Measurements from ENCODE around the gene ABR. TPM values are rescaled to one million over a fixed set of nuclear protein-coding genes. Genes with fewer than 3 reads are reported as not detected.
A peak's percentile ranks its signal among the peaks of the same experiment; 100 is the strongest.
"Not testable (repeated sequence)": the region's sequence is repeated elsewhere in the genome, so short reads cannot be mapped to it uniquely, and the experiment has no call there.

The ABR gene
- total and polyA plus RNA-seq, 10 donors, result 18.5 to 183 (median 121) TPM

DNA sequence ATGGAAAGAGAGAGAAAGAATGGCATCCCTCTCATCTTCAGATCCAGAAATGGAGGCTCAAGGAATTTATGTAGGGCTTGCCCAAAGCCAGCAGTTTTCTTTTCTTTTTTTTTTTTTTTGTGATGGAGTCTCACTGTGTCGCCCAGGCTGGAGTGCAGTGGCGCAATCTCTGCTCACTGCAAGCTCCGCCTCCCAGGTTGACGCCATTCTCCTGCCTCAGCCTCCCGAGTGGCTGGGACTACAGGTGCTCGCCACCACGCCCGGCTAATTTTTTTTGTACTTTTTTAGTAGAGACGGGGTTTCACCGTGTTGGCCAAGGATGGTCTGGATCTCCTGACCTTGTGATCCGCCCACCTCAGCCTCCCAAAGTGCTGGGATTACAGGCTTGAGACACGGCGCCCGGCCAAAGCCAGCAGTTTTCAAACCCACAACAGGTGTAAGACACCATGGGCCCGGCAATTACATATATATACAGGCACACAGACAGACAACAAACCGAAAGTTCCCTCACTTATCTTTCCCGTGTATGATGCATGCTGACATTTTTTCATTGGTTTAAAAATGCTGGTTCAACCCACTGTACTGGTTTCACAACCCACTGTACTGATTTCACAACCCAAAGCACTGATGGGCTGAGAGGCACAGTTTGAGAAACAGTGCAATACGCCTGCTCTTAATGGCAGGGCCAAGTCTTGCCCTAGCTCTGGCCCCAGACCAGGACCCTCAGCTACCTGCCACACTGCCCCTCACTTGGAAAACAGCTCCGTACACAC is 81.6 kb downstream of the ABR start:
- peaks cover 0 to 89% (median 21%) of the 10 kb centered on the region in 6 donors for H3K36me3 ChIP-seq
- WGBS, 5 donors, result 65 to 82% (median 68%) methylated on average over 18 to 19 of the region's 19 CpGs
- peak in 1 of 3 donors; percentile 63 for TF ChIP-seq POLR2AphosphoS5 (IDR thresholded peaks at IDR 0.05)
- intact Hi-C loops (cut with DNase I; ENCODE audit: low total_unique reads); DNase-seq; H3K27me3 ChIP-seq (replicated peaks in 1 of 7); H3K9me3 ChIP-seq: not testable (repeated sequence)
- H3K4me1 ChIP-seq, result peaks cover 0 to 58% (median 17%) of the 10 kb centered on the region in 6 donors
- H3K27ac ChIP-seq, result peak overlapping the region in 7 of 8 donors; percentile 53 to 95 (median 89)
- H3K4me3 ChIP-seq, result peak overlapping the region in 1 of 8 donors; percentile 46

DNA sequence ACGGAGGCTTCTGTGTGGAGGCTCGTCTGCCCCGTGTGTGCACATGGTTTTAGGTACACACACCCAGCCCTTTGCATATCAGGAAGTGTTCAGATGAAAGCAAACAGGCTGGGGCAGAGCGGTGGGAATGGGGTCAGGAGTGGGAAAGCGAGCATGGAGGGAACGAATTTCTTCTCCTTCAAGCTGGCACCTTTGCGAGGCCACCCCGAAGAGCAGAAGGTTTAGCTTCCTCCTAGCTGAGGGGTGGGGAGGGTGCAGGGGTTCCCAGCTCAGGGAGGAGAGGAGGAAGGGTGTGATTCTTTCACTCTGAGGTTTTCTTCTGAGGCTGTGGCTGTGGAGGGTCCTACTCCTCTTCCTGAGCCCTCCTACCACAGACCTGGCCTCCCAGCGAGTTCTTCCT is 83.6 kb downstream of the ABR start:
- Histone ChIP-seq H3K27me3 (replicated peaks in 1 of 7) (no peaks in the 10 kb centered on the region), H3K9me3 (no peaks in the 10 kb centered on the region), H3K36me3 (peaks cover 0 to 89% (median 33%) of the 10 kb centered on the region in 6 donors), H3K4me1 (peaks cover 0 to 67% (median 17%) of the 10 kb centered on the region in 6 donors), H3K27ac (peak overlapping the region; percentile 57 to 95 (median 86)), H3K4me3 (peak overlapping the region in 1 of 8 donors; percentile 51)
- intact Hi-C loops (cut with DNase I; ENCODE audit: low total_unique reads), result no loop called here
- peak; percentile 77 for DNase-seq
- TF ChIP-seq POLR2A (IDR thresholded peaks at IDR 0.05) (no peak), POLR2AphosphoS5 (IDR thresholded peaks at IDR 0.05) (no peak)
- TF ChIP-seq, protein P1, sequence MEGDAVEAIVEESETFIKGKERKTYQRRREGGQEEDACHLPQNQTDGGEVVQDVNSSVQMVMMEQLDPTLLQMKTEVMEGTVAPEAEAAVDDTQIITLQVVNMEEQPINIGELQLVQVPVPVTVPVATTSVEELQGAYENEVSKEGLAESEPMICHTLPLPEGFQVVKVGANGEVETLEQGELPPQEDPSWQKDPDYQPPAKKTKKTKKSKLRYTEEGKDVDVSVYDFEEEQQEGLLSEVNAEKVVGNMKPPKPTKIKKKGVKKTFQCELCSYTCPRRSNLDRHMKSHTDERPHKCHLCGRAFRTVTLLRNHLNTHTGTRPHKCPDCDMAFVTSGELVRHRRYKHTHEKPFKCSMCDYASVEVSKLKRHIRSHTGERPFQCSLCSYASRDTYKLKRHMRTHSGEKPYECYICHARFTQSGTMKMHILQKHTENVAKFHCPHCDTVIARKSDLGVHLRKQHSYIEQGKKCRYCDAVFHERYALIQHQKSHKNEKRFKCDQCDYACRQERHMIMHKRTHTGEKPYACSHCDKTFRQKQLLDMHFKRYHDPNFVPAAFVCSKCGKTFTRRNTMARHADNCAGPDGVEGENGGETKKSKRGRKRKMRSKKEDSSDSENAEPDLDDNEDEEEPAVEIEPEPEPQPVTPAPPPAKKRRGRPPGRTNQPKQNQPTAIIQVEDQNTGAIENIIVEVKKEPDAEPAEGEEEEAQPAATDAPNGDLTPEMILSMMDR (IDR thresholded peaks at IDR 0.05 in 8 of 11, conservative IDR thresholded peaks at IDR 0.05 in 3 of 11), result no peak
- WGBS, 5 donors, result 31 to 45% (median 39%) methylated on average over 9 of the region's 9 CpGs

DNA sequence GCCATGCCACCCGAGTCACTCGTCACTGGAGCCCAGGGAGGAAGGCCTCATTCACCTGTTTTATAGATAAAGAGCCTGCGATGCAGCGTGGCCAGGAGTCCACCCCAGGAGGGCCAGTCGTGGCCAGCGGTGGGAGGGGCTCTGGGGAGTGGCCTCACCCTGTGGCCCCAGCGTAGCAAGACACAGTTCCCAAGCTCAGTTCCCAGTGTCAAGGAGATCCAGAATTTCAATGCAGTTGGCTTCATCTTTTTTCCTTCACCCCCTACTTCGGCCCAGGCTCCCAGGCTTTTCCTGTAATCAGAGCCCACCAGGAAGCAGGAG is 84.0 kb downstream of the ABR start:
- H3K4me1 ChIP-seq, result peaks cover 0 to 71% (median 18%) of the 10 kb centered on the region in 6 donors
- DNase-seq, result no peak
- no peaks in the 10 kb centered on the region for H3K9me3 ChIP-seq
- peak overlapping the region in 1 of 8 donors; percentile 51 for H3K4me3 ChIP-seq
- WGBS, 5 donors, result 45 to 75% (median 60%) methylated on average over 3 to 8 of the region's 8 CpGs
- H3K36me3 ChIP-seq, result peaks cover 0 to 90% (median 37%) of the 10 kb centered on the region in 6 donors
- H3K27me3 ChIP-seq (replicated peaks in 1 of 7), result no peaks in the 10 kb centered on the region
- intact Hi-C loops (cut with DNase I; ENCODE audit: low total_unique reads), result no loop called here
- TF ChIP-seq POLR2AphosphoS5 (IDR thresholded peaks at IDR 0.05), result peak in 1 of 3 donors; percentile 21
- TF ChIP-seq, protein P1 (IDR thresholded peaks at IDR 0.05 in 8 of 11, conservative IDR thresholded peaks at IDR 0.05 in 3 of 11), result no peak
- H3K27ac ChIP-seq, result peak overlapping the region; percentile 57 to 95 (median 86)

DNA sequence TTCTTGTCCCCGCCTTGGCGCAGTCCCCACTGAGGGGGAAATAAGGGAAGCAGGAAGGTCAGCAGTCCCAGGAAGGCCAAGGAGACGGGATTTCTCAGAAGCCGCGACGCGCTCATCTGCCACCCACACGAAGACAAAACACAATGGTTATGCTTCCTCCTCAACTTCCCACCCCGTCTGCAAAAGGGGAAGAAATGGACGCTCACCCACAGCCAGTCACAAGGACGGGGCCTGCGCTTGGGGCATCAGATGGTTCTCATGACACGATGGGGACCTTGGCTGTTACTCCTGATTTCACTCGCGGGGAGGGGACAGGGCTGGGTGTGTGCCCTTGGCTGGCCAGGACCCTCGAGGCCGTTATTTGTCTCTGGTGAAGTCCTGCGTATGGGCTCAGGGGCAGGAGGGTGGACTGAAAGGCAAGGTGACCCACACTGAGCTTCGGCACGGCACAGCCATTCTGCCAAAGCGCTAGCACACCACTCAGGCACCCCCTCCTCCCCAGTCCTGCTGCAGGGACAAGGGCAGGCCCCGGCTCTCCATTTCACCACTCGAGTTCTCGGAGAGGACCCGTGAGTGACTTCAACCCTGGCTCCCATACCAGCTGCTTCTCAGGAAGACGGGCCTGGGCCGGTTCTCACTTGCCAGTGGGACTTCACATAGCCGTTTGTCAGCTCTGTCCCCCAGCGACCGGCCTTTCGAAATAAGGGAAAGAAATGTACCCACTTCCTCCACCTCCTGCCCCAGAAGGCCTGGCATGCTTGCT is 84.5 kb downstream of the ABR start:
- Histone ChIP-seq H3K4me1 (peaks cover 0 to 76% (median 20%) of the 10 kb centered on the region in 6 donors), H3K36me3 (peaks cover 0 to 90% (median 39%) of the 10 kb centered on the region in 6 donors), H3K4me3 (peak overlapping the region in 1 of 8 donors; percentile 51), H3K27me3 (replicated peaks in 1 of 7) (no peaks in the 10 kb centered on the region), H3K9me3 (no peaks in the 10 kb centered on the region), H3K27ac (peak overlapping the region; percentile 57 to 95 (median 86))
- peak; percentile 88 for DNase-seq
- TF ChIP-seq POLR2A (IDR thresholded peaks at IDR 0.05) (no peak), POLR2AphosphoS5 (IDR thresholded peaks at IDR 0.05) (peak; percentile 38 to 61 (median 40))
- TF ChIP-seq, protein P1 (IDR thresholded peaks at IDR 0.05 in 8 of 11, conservative IDR thresholded peaks at IDR 0.05 in 3 of 11), result no peak
- WGBS, 5 donors, result 47 to 80% (median 68%) methylated on average over 25 to 31 of the region's 31 CpGs
- intact Hi-C loops (cut with DNase I; ENCODE audit: low total_unique reads), result no loop called here

Data from spleen (tissue), 11 donors.